OCI-LY1 (cell line): ENCODE data around the gene SNX7.

ENCODE experiments used
- H2AFZ ChIP-seq: fragments of 200-600 bp; sonication (generic), shearing (Covaris generic); 2 replicates; pipeline ENCODE4 v1.6.0; 2014; ENCODE audit warnings: antibody characterized with exemption, mild to moderate bottlenecking, low read length
- H3F3A ChIP-seq: fragments of 200-600 bp; sonication (generic), shearing (Covaris generic); 2 replicates; pipeline ENCODE4 v1.6.0; 2014; ENCODE audit warnings: mild to moderate bottlenecking, antibody characterized with exemption, low read length, moderate library complexity; ENCODE audit not compliant: insufficient read depth
- H3K27ac ChIP-seq: fragments of 200-600 bp; sonication (generic); 2 replicates; pipeline ENCODE4 v1.5.1; 2014; ENCODE audit warnings: low read length, mixed run types, mild to moderate bottlenecking, low read depth; ENCODE audit not compliant: poor library complexity, severe bottlenecking
- H3K27me3 ChIP-seq: fragments of 200-600 bp; sonication (generic); 2 replicates; pipeline ENCODE4 v1.6.0; 2014; ENCODE audit warnings: antibody characterized with exemption, mild to moderate bottlenecking, low read length, moderate library complexity; ENCODE audit not compliant: insufficient read depth
- H3K36me3 ChIP-seq: fragments of 200-600 bp; sonication (generic); 2 replicates; pipeline ENCODE4 v1.6.1; 2014; ENCODE audit warnings: mild to moderate bottlenecking, antibody characterized with exemption, low read length, moderate library complexity, mixed read lengths; ENCODE audit not compliant: insufficient read depth
- H3K4me1 ChIP-seq: fragments of 200-600 bp; sonication (generic); 2 replicates; pipeline ENCODE4 v1.5.1; 2014; ENCODE audit warnings: mild to moderate bottlenecking, low read length, moderate library complexity; ENCODE audit not compliant: insufficient read depth, severe bottlenecking
- H3K4me2 ChIP-seq: fragments of 200-600 bp; sonication (generic), shearing (Covaris generic); 2 replicates; pipeline ENCODE4 v1.6.1; 2014; ENCODE audit warnings: low read length
- H3K4me3 ChIP-seq: fragments of 200-600 bp; sonication (generic); 2 replicates; pipeline ENCODE4 v1.5.1; 2014; ENCODE audit warnings: low read length, low read depth, mild to moderate bottlenecking, mixed read lengths; ENCODE audit not compliant: poor library complexity, severe bottlenecking
- H3K79me2 ChIP-seq: fragments of 200-600 bp; shearing (Covaris generic); 2 replicates; pipeline ENCODE4 v1.6.1; 2016; ENCODE audit warnings: mixed run types, low read length, mixed read lengths; ENCODE audit not compliant: insufficient read depth
- H3K9ac ChIP-seq: fragments of 200-600 bp; sonication (generic), shearing (Covaris generic); 2 replicates; pipeline ENCODE4 v1.6.1; 2014; ENCODE audit warnings: mild to moderate bottlenecking, low read length, mixed read lengths
- H3K9me2 ChIP-seq: fragments of 200-600 bp; sonication (generic), shearing (Covaris generic); 2 replicates; pipeline ENCODE4 v1.6.1; 2014; ENCODE audit warnings: low read depth, mild to moderate bottlenecking, low read length, mixed read lengths
- H3K9me3 ChIP-seq: fragments of 200-600 bp; shearing (Covaris generic); 2 replicates; pipeline ENCODE4 v1.6.1; 2014; ENCODE audit warnings: low read length, mixed read lengths
- H4K20me1 ChIP-seq: fragments of 200-600 bp; sonication (generic), shearing (Covaris generic); 2 replicates; pipeline ENCODE4 v1.6.0; 2016; ENCODE audit warnings: mild to moderate bottlenecking, low read length; ENCODE audit not compliant: insufficient read depth
- EZH2 ChIP-seq: fragments of 200-600 bp; sonication (generic), shearing (Covaris generic); IDR thresholded peaks from 2 replicates; pipeline ENCODE4 v1.8.0; 2017; ENCODE audit warnings: borderline replicate concordance, mixed run types, mild to moderate bottlenecking, antibody characterized with exemption, low read length, moderate library complexity, mixed read lengths
- TF ChIP-seq, protein P1 (sequence below): fragments of 200-600 bp; sonication (generic), shearing (Covaris generic); IDR thresholded peaks from 2 replicates; pipeline ENCODE4 v1.5.1; 2017; ENCODE audit warnings: mild to moderate bottlenecking, antibody characterized with exemption, low read length, moderate library complexity, mixed read lengths

The SNX7 gene

DNA sequence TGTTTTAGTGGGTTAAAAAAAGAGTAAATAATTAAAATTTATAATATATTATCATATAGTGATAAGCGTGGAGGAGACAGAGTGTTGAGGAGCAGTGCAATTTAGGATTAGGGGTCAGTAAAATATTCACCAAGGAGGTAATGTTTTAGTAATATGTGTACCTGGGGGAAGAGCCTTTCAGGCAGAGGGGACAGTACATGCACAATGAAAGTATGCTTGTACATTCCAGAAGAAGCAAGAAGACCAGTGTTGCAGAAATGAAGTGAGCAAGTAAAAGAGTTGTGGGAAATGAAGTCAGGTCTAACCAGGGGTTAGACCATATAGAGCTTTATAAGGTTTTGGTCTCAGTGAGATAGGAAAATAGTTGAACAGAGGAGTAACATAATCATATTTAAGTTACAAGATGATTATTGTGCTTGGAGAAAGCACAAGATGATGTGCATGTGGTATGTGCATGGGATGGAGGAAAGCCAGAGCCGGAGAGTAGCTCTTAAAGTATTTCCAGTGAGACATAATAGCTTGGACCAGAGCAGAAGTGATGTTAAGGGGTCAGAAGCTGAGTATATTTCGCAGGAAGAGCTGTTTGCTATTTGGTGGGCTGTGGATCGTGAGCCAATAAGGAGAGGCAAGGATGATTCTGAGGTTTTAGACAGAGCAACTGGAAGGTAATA lies 44.8 kb downstream of the SNX7 start:
- Histone ChIP-seq H3K9ac (no peak overlapping the region), H2AFZ (no peak overlapping the region)

DNA sequence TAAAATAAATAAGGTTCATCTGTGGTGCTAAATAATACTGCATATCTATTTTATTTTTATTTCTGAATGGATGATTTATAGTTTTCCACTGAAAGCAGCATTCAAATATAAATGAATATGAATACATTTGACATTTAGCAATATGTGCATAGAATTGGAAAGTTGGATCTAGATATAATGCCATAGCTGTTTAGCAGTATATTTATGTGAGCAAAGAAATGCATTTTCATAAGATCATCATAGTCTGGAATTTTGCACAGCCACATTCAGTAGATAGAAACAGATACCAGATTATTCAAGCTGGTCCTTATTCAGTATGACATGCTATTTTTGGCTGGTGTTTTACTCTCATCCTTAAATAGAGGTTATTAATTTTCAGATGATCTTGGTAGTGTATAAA lies 46.0 kb downstream of the SNX7 start:
- no peak overlapping the region for H3K27ac ChIP-seq
- no peak overlapping the region for H3K9ac ChIP-seq
- H3K27me3 ChIP-seq = no peaks in the 10 kb centered on the region
- H3K4me3 ChIP-seq = no peak overlapping the region
- H3K9me3 ChIP-seq = no peaks in the 10 kb centered on the region
- H3F3A ChIP-seq = no peaks in the 10 kb centered on the region
- H3K4me1 ChIP-seq = no peaks in the 10 kb centered on the region
- H4K20me1 ChIP-seq = no peaks in the 10 kb centered on the region
- no peaks in the 10 kb centered on the region for H3K9me2 ChIP-seq
- no peak overlapping the region for H2AFZ ChIP-seq
- no peaks in the 10 kb centered on the region for H3K36me3 ChIP-seq
- H3K79me2 ChIP-seq = no peaks in the 10 kb centered on the region
- TF ChIP-seq, protein P1, sequence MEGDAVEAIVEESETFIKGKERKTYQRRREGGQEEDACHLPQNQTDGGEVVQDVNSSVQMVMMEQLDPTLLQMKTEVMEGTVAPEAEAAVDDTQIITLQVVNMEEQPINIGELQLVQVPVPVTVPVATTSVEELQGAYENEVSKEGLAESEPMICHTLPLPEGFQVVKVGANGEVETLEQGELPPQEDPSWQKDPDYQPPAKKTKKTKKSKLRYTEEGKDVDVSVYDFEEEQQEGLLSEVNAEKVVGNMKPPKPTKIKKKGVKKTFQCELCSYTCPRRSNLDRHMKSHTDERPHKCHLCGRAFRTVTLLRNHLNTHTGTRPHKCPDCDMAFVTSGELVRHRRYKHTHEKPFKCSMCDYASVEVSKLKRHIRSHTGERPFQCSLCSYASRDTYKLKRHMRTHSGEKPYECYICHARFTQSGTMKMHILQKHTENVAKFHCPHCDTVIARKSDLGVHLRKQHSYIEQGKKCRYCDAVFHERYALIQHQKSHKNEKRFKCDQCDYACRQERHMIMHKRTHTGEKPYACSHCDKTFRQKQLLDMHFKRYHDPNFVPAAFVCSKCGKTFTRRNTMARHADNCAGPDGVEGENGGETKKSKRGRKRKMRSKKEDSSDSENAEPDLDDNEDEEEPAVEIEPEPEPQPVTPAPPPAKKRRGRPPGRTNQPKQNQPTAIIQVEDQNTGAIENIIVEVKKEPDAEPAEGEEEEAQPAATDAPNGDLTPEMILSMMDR = no peak
- TF ChIP-seq EZH2 = no peak
- H3K4me2 ChIP-seq = no peak overlapping the region

More for the DNA sequence above, 44.8 kb downstream of the SNX7 start:
- Histone ChIP-seq H3K36me3 (no peaks in the 10 kb centered on the region), H3K27ac (no peak overlapping the region), H3K27me3 (no peaks in the 10 kb centered on the region), H3K4me2 (no peak overlapping the region), H3K9me2 (no peaks in the 10 kb centered on the region), H3K4me3 (no peak overlapping the region), H3K4me1 (no peaks in the 10 kb centered on the region), H3K79me2 (no peaks in the 10 kb centered on the region), H3K9me3 (no peaks in the 10 kb centered on the region), H3F3A (no peaks in the 10 kb centered on the region), H4K20me1 (no peaks in the 10 kb centered on the region)
- TF ChIP-seq, protein P1 = no peak
- TF ChIP-seq EZH2 = no peak

DNA sequence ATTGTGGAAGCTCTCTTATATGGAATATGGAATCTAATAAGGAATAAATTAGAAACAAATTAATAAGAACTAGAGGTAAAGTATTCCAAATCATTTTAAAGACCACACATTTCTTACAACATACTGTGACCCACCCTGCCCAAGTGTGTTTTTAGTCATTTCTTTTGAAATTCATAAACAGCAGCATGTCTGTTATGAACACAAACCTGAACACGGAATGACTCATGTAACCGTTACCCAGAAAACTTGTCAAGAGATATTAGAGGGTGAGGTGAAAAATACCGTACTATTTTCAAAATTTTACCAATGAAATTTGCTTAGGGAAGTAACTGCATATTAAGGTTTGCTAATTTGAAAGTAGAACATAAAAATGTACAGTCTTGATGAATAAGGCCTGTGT lies 48.4 kb downstream of the SNX7 start:
- Histone ChIP-seq H3K4me1 (no peaks in the 10 kb centered on the region), H3K79me2 (no peaks in the 10 kb centered on the region), H3F3A (no peaks in the 10 kb centered on the region), H3K4me2 (no peak overlapping the region), H2AFZ (no peak overlapping the region), H3K9me2 (no peaks in the 10 kb centered on the region), H3K27ac (no peak overlapping the region), H3K9me3 (no peaks in the 10 kb centered on the region), H4K20me1 (no peaks in the 10 kb centered on the region), H3K27me3 (no peaks in the 10 kb centered on the region), H3K9ac (no peak overlapping the region), H3K36me3 (no peaks in the 10 kb centered on the region), H3K4me3 (no peak overlapping the region)
- TF ChIP-seq EZH2 = no peak
- TF ChIP-seq, protein P1 = no peak
